Chondrocyte (in vitro differentiated cells): ENCODE measurements around the gene ZFAND4. TPM values are rescaled to one million over a fixed set of nuclear protein-coding genes. Genes with fewer than 3 reads are reported as not detected.

Experiments
- DNase-seq: peaks from one replicate; pipeline ENCODE4 v3.0.0; 2021; ENCODE audit warnings: mixed read lengths, low spot score
- H3K27ac Mint-ChIP-seq: one replicate; pipeline ENCODE4 v1.8.0; 2021; ENCODE audit warnings: mild to moderate bottlenecking, moderate library complexity, mixed read lengths; ENCODE audit not compliant: unreplicated experiment
- H3K27me3 Mint-ChIP-seq: 2 replicates; pipeline ENCODE4 v1.8.0; 2021; ENCODE audit warnings: low read depth, mixed read lengths
- H3K36me3 Mint-ChIP-seq: 2 replicates; pipeline ENCODE4 v1.8.0; 2021; ENCODE audit warnings: low read depth, mixed read lengths
- H3K4me1 Mint-ChIP-seq: 2 replicates; pipeline ENCODE4 v1.8.0; 2021; ENCODE audit warnings: low read depth, mild to moderate bottlenecking, mixed read lengths
- H3K4me3 Mint-ChIP-seq: one replicate; pipeline ENCODE4 v1.8.0; 2021; ENCODE audit warnings: mild to moderate bottlenecking, moderate library complexity, mixed read lengths; ENCODE audit not compliant: unreplicated experiment
- H3K9me3 Mint-ChIP-seq: 2 replicates; pipeline ENCODE4 v1.8.0; 2021; ENCODE audit warnings: low read depth, mixed read lengths
- CTCF ChIP-seq: fragments of 200-600 bp; sonication (generic); IDR thresholded peaks from 2 replicates; pipeline ENCODE4 v1.5.0; 2021; ENCODE audit warnings: antibody characterized with exemption, mild to moderate bottlenecking, moderate library complexity
- total RNA-seq: library from RNA; stranded (reverse); gene quantifications from 3 replicates; pipeline ENCODE4 v1.2.1, GENCODE V29; 2021

Gene ZFAND4
- total RNA-seq, 1 donor from 2014 or later: 8.7 TPM

GRCh38 chr10:45624724-45625123, 47.8 kb downstream of the ZFAND4 start:
- no peak overlapping the region for H3K4me3 Mint-ChIP-seq
- no peaks in the 10 kb centered on the region for H3K27me3 Mint-ChIP-seq
- DNase-seq: no peak
- H3K4me1 Mint-ChIP-seq: no peaks in the 10 kb centered on the region
- H3K36me3 Mint-ChIP-seq: peaks cover 8% of the 10 kb centered on the region
- no peak overlapping the region for H3K27ac Mint-ChIP-seq
- TF ChIP-seq CTCF: no peak
- H3K9me3 Mint-ChIP-seq: no peaks in the 10 kb centered on the region

GRCh38 chr10:45614869-45615268, 57.7 kb downstream of the ZFAND4 start:
- TF ChIP-seq CTCF: no peak
- Mint-ChIP-seq H3K9me3 (peaks cover 6% of the 10 kb centered on the region), H3K27ac (no peak overlapping the region), H3K27me3 (no peaks in the 10 kb centered on the region), H3K4me3 (no peak overlapping the region), H3K36me3 (peaks cover 14% of the 10 kb centered on the region), H3K4me1 (no peaks in the 10 kb centered on the region)
- DNase-seq: no peak

- H3K4me3 Mint-ChIP-seq: no peak overlapping the region
- H3K27me3 Mint-ChIP-seq: no peaks in the 10 kb centered on the region
- H3K36me3 Mint-ChIP-seq: peaks cover 14% of the 10 kb centered on the region
- no peak for DNase-seq
- H3K9me3 Mint-ChIP-seq: peaks cover 6% of the 10 kb centered on the region
- no peak for TF ChIP-seq CTCF
- H3K4me1 Mint-ChIP-seq: no peaks in the 10 kb centered on the region
- no peak overlapping the region for H3K27ac Mint-ChIP-seq
Measured at GRCh38 chr10:45612741-45613140, 59.8 kb downstream of the ZFAND4 start.

- peaks cover 17% of the 10 kb centered on the region for H3K36me3 Mint-ChIP-seq
- peaks cover 6% of the 10 kb centered on the region for H3K9me3 Mint-ChIP-seq
- no peak overlapping the region for H3K4me3 Mint-ChIP-seq
- H3K27ac Mint-ChIP-seq: no peak overlapping the region
- TF ChIP-seq CTCF: no peak
- no peak for DNase-seq
- H3K27me3 Mint-ChIP-seq: no peaks in the 10 kb centered on the region
- H3K4me1 Mint-ChIP-seq: no peaks in the 10 kb centered on the region
Measured at GRCh38 chr10:45608052-45608451, 64.5 kb downstream of the ZFAND4 start.

GRCh38 chr10:45607276-45607675, 65.3 kb downstream of the ZFAND4 start:
- DNase-seq: no peak
- H3K9me3 Mint-ChIP-seq: peaks cover 6% of the 10 kb centered on the region
- no peak for TF ChIP-seq CTCF

More at GRCh38 chr10:45607276-45607675, 65.3 kb downstream of the ZFAND4 start:
- H3K36me3 Mint-ChIP-seq: peaks cover 11% of the 10 kb centered on the region
- no peaks in the 10 kb centered on the region for H3K27me3 Mint-ChIP-seq
- no peaks in the 10 kb centered on the region for H3K4me1 Mint-ChIP-seq
- H3K4me3 Mint-ChIP-seq: no peak overlapping the region
- no peak overlapping the region for H3K27ac Mint-ChIP-seq
